HCT116 (cell line): ENCODE measurements around the gene PRKCA. TPM values are rescaled to one million over a fixed set of nuclear protein-coding genes. Genes with fewer than 3 reads are reported as not detected.

Experiments used
- ATAC-seq: fragments of 200-7000 bp; cut with Tn5 transposase; 2 replicates; pipeline ENCODE4 v1.9.1; 2020; ENCODE audit warnings: mild to moderate bottlenecking, moderate library complexity
- BruUV-seq: library from RNA; stranded (reverse); fragments of 400-500 nt; replicated peaks from 2 replicates; lab custom pipeline; 2021; lab: Mats Ljungman, UMichigan
- CTCF ChIA-PET: fragments of 300-600 bp; sonication (Branson Sonifier 250); formaldehyde crosslinking; loops from one replicate; lab custom pipeline; 2021; ENCODE audit warnings: antibody characterized with exemption; lab: Charles Lee
- POLR2A ChIA-PET: fragments of 300-600, 350-600 bp; sonication (Branson Sonifier 250); formaldehyde crosslinking; loops from one replicate; lab custom pipeline; 2021; ENCODE audit warnings: antibody characterized with exemption; lab: Charles Lee
- RAD21 ChIA-PET, 2 experiments: fragments of 300-600 bp; sonication (Branson Sonifier 250); formaldehyde crosslinking; loops; one replicate each; lab custom pipeline; 2023; ENCODE audit warnings: low total read pairs in 2 of 2; ENCODE audit not compliant: uncharacterized antibody in 2 of 2, unreplicated experiment in 2 of 2, low non-redundant PET in 1 of 2; lab: Charles Lee
- DNase-seq: peaks from one replicate; pipeline ENCODE4 v3.0.0-alpha.2; 2010; ENCODE audit warnings: low read depth, low spot score
- H2AFZ ChIP-seq: fragments of 200-600 bp; shearing (Covaris generic), sonication (generic); 2 replicates; pipeline ENCODE4 v1.6.1; 2017; ENCODE audit warnings: low read depth, mixed run types, mixed read lengths, antibody characterized with exemption, low read length; ENCODE audit not compliant: poor library complexity, severe bottlenecking
- H3K27ac ChIP-seq: 2 replicates; pipeline ENCODE4 v1.5.1; 2012; ENCODE audit warnings: low read depth, low read length
- H3K27me3 ChIP-seq: fragments of 200-600 bp; sonication (generic); 2 replicates; pipeline ENCODE4 v1.6.1; 2016; ENCODE audit warnings: mixed run types, low read length, mixed read lengths; ENCODE audit not compliant: insufficient read depth
- H3K36me3 ChIP-seq, 2 experiments: fragments of 200-500 bp in 1 of 2; fragments of 200-600 bp in 1 of 2; sonication (Bioruptor generic) in 1 of 2; sonication (generic) in 1 of 2; 2 replicates each; pipeline versions ENCODE4 v1.5.1 to v1.6.1; 2014 to 2016; ENCODE audit warnings: low read length in 2 of 2, inconsistent platforms in 1 of 2, mixed read lengths in 1 of 2, mixed run types in 1 of 2; ENCODE audit not compliant: insufficient read depth in 2 of 2, control insufficient read depth in 1 of 2
- H3K4me1 ChIP-seq, 2 experiments: fragments of 200-600 bp in 1 of 2; sonication (generic) in 1 of 2; 2 replicates each; pipeline versions ENCODE4 v1.5.1 to v1.6.1; 2012 to 2017; ENCODE audit warnings: low read length in 2 of 2, inconsistent platforms in 1 of 2, mild to moderate bottlenecking in 1 of 2, mixed read lengths in 1 of 2, mixed run types in 1 of 2, moderate library complexity in 1 of 2; ENCODE audit not compliant: insufficient read depth in 2 of 2, control insufficient read depth in 1 of 2
- H3K4me2 ChIP-seq: fragments of 200-600 bp; sonication (generic); 2 replicates; pipeline ENCODE4 v1.6.1; 2017; ENCODE audit warnings: mixed run types, low read length, mixed read lengths
- H3K4me3 ChIP-seq, 2 experiments: fragments of 200-600 bp in 1 of 2; sonication (generic) in 1 of 2; replicated peaks in 1 of 2; 2 replicates each; pipeline ENCODE4 v1.5.1; 2011 to 2016; ENCODE audit warnings: low read length in 2 of 2, control low read depth in 1 of 2, low read depth in 1 of 2, mild to moderate bottlenecking in 1 of 2, mixed read lengths in 1 of 2, mixed run types in 1 of 2
- H3K79me2 ChIP-seq: fragments of 200-600 bp; sonication (generic); 2 replicates; pipeline ENCODE4 v1.6.1; 2017; ENCODE audit warnings: mild to moderate bottlenecking, mixed run types, low read length, moderate library complexity, mixed read lengths; ENCODE audit not compliant: insufficient read depth
- H3K9ac ChIP-seq: fragments of 200-600 bp; sonication (generic); 2 replicates; pipeline ENCODE4 v1.6.1; 2016; ENCODE audit warnings: low read length, mixed read lengths
- H3K9me2 ChIP-seq: fragments of 200-600 bp; sonication (generic), shearing (Covaris generic); 2 replicates; pipeline ENCODE4 v1.6.1; 2017; ENCODE audit warnings: mixed run types, mild to moderate bottlenecking, moderate library complexity; ENCODE audit not compliant: insufficient read depth
- H3K9me3 ChIP-seq, 2 experiments: fragments of 200-500 bp in 1 of 2; fragments of 200-600 bp in 1 of 2; sonication (Bioruptor generic) in 1 of 2; sonication (generic) in 1 of 2; 2 replicates each; pipeline ENCODE4 v1.6.1; 2014 to 2017; ENCODE audit warnings: low read length in 2 of 2, mixed read lengths in 2 of 2, inconsistent platforms in 1 of 2, low read depth in 1 of 2, mild to moderate bottlenecking in 1 of 2, mixed run types in 1 of 2, moderate library complexity in 1 of 2; ENCODE audit not compliant: control insufficient read depth in 1 of 2, insufficient read depth in 1 of 2
- H4K20me1 ChIP-seq: fragments of 200-600 bp; sonication (generic), shearing (Covaris generic); 2 replicates; pipeline ENCODE4 v1.6.1; 2017; ENCODE audit warnings: mixed run types, mild to moderate bottlenecking, moderate library complexity; ENCODE audit not compliant: insufficient read depth
- ATF3 ChIP-seq: IDR thresholded peaks from 2 replicates; pipeline ENCODE4 v1.6.1; 2012
- CEBPB ChIP-seq: IDR thresholded peaks from 2 replicates; pipeline ENCODE4 v1.6.1; 2012; ENCODE audit warnings: low read depth
- EGR1 ChIP-seq: IDR thresholded peaks from 2 replicates; pipeline ENCODE4 v1.6.1; 2012; ENCODE audit warnings: low read depth
- EZH2 ChIP-seq: fragments of 200-600 bp; sonication (generic); IDR thresholded peaks from 2 replicates; pipeline ENCODE4 v1.6.1; 2017; ENCODE audit warnings: antibody characterized with exemption, mixed run types
- EZH2phosphoT487 ChIP-seq: fragments of 200-600 bp; IDR thresholded peaks from 2 replicates; pipeline ENCODE4 v1.6.1; 2018; ENCODE audit warnings: antibody characterized with exemption, borderline replicate concordance
- MAX ChIP-seq: IDR thresholded peaks from 2 replicates; pipeline ENCODE4 v1.6.1; 2012
- POLR2A ChIP-seq: IDR thresholded peaks from 2 replicates; pipeline ENCODE4 v1.7.0; 2011; ENCODE audit warnings: borderline replicate concordance; ENCODE audit not compliant: insufficient read depth, insufficient read length; ENCODE audit errors: extremely low read depth
- REST ChIP-seq: IDR thresholded peaks from 2 replicates; pipeline ENCODE4 v1.6.1; 2012; ENCODE audit warnings: low read depth
- SIN3A ChIP-seq: IDR thresholded peaks from 2 replicates; pipeline ENCODE4 v1.6.1; 2012; ENCODE audit warnings: low read depth
- SRF ChIP-seq: IDR thresholded peaks from 2 replicates; pipeline ENCODE4 v1.6.1; 2012; ENCODE audit warnings: low read depth
- TCF7L2 ChIP-seq: IDR thresholded peaks from 2 replicates; pipeline ENCODE4 v1.7.0; 2011; ENCODE audit warnings: borderline replicate concordance, inconsistent platforms; ENCODE audit not compliant: insufficient read depth, insufficient read length; ENCODE audit errors: extremely low read depth
- YY1 ChIP-seq: IDR thresholded peaks from 2 replicates; pipeline ENCODE4 v1.6.1; 2011; ENCODE audit warnings: low read length, low read depth, moderate library complexity, mild to moderate bottlenecking; ENCODE audit not compliant: insufficient replicate concordance; ENCODE audit errors: extremely low read depth
- ZBTB33 ChIP-seq: IDR thresholded peaks from 2 replicates; pipeline ENCODE4 v1.6.1; 2011; ENCODE audit warnings: mild to moderate bottlenecking, low read length, moderate library complexity; ENCODE audit not compliant: insufficient replicate concordance; ENCODE audit errors: extremely low read depth
- ZFX ChIP-seq: fragments of 450-650 bp; IDR thresholded peaks from 2 replicates; pipeline ENCODE4 v1.6.1; 2017
- intact Hi-C: fragments of 100-400 bp; cut with micrococcal nuclease; formaldehyde crosslinking; loops from 2 replicates; pipeline ENCODE4 v1.10.0; 2022
- total RNA-seq: library from RNA; stranded (reverse); gene quantifications from one replicate; pipeline ENCODE4 v1.2.1, GENCODE V29; 2021; ENCODE audit not compliant: unreplicated experiment

PRKCA gene
- total RNA-seq, 1 experiment from 2014 or later = 18.8 TPM

GRCh38 chr17:66722341-66722740 is 419.9 kb downstream of the PRKCA start:
- peaks cover 5 to 10% of the 10 kb centered on the region in 2 experiments; a peak in 1 of 4 replicates for H3K4me1 ChIP-seq
- H3K4me3 ChIP-seq = no peak overlapping the region
- no peak overlapping the region for H3K27ac ChIP-seq
- DNase-seq (no peak), ATAC-seq (no peak)
- H2AFZ ChIP-seq = no peak overlapping the region
- H3K9me3 ChIP-seq = no peaks in the 10 kb centered on the region
- BruUV-seq = no TSS peak
- no peak overlapping the region for H3K4me2 ChIP-seq
- no peaks in the 10 kb centered on the region for H3K9me2 ChIP-seq
- no peaks in the 10 kb centered on the region for H3K36me3 ChIP-seq
- H3K79me2 ChIP-seq = no peaks in the 10 kb centered on the region
- TF ChIP-seq POLR2A (no peak), EZH2phosphoT487 (no peak), ZBTB33 (no peak)
- ChIA-PET POLR2A (no interaction called here), RAD21 (no interaction called here), CTCF (interaction anchor here (1.0 kb wide), 1 partner anchor 253 kb away, joined by 3 read pairs; no protein-coding TSS in a partner anchor)
- no peak overlapping the region for H3K9ac ChIP-seq
- no peaks in the 10 kb centered on the region for H4K20me1 ChIP-seq
- H3K27me3 ChIP-seq = no peaks in the 10 kb centered on the region
- intact Hi-C loops = no loop called here

GRCh38 chr17:66724581-66725341 is 422.3 kb downstream of the PRKCA start:
- H3K79me2 ChIP-seq = no peaks in the 10 kb centered on the region
- no peak overlapping the region for H3K27ac ChIP-seq
- no peaks in the 10 kb centered on the region for H3K27me3 ChIP-seq
- ATAC-seq (no peak), DNase-seq (no peak)
- H3K36me3 ChIP-seq = no peaks in the 10 kb centered on the region
- no peaks in the 10 kb centered on the region for H4K20me1 ChIP-seq
- BruUV-seq = no TSS peak
- no peak overlapping the region for H3K4me3 ChIP-seq
- H3K9ac ChIP-seq = no peak overlapping the region
- no peaks in the 10 kb centered on the region for H3K9me3 ChIP-seq
- H3K4me2 ChIP-seq = no peak overlapping the region
- CTCF ChIA-PET = interaction anchor here (1.5 to 1.9 kb wide), 2 partner anchors 10 to 251 kb away, joined by 4 to 6 read pairs; no protein-coding TSS in a partner anchor
- H3K9me2 ChIP-seq = no peaks in the 10 kb centered on the region
- H2AFZ ChIP-seq = no peak overlapping the region
- POLR2A ChIA-PET = no interaction called here
- RAD21 ChIA-PET = no interaction called here
- H3K4me1 ChIP-seq = peaks cover 0 to 6% of the 10 kb centered on the region in 2 experiments; a peak in 1 of 4 replicates
- intact Hi-C loops = no loop called here
- no peak for TF ChIP-seq CEBPB
- TF ChIP-seq POLR2A = no peak
- TF ChIP-seq EZH2 = no peak
- no peak for TF ChIP-seq SIN3A
- TF ChIP-seq TCF7L2 = no peak
- TF ChIP-seq SRF = no peak
- TF ChIP-seq YY1 = no peak
- TF ChIP-seq REST = no peak
- no peak for TF ChIP-seq EGR1
- no peak for TF ChIP-seq MAX
- no peak for TF ChIP-seq ZFX
- TF ChIP-seq ATF3 = no peak
